Right atrium auricular region (tissue), 2 donors: ENCODE measurements around the gene MYH16. TPM values are rescaled to one million over a fixed set of nuclear protein-coding genes. Genes with fewer than 3 reads are reported as not detected.

Source experiments
- DNase-seq: peaks from one replicate; pipeline ENCODE4 v3.0.0-alpha.2; 2019; ENCODE audit warnings: low spot score
- H3K27ac ChIP-seq, 2 donors: fragments of 200-600 bp; sonication (generic); 1 replicate in 1 of 2; 2 replicates in 1 of 2; pipeline ENCODE4 v1.5.1; 2016 to 2019
- H3K27me3 ChIP-seq, 2 donors: fragments of 200-600 bp; sonication (generic); one replicate each; pipeline versions ENCODE4 v1.5.1 to v1.6.0; 2017 to 2019
- H3K36me3 ChIP-seq: fragments of 200-600 bp; sonication (generic); one replicate; pipeline ENCODE4 v1.5.1; 2016
- H3K4me1 ChIP-seq, 2 donors: fragments of 200-600 bp; sonication (generic); one replicate each; pipeline versions ENCODE4 v1.5.1 to v1.6.0; 2017 to 2019
- H3K4me3 ChIP-seq, 2 donors: fragments of 200-600 bp; sonication (generic); 1 replicate in 1 of 2; 2 replicates in 1 of 2; pipeline ENCODE4 v1.5.1; 2017 to 2019; ENCODE audit warnings: mild to moderate bottlenecking in 1 of 2, moderate library complexity in 1 of 2
- H3K9me3 ChIP-seq, 2 donors: fragments of 200-600 bp; sonication (generic); one replicate each; pipeline ENCODE4 v1.5.1; 2019
- CTCF ChIP-seq, 2 donors: fragments of 200-600 bp; sonication (generic); IDR thresholded peaks; one replicate each; pipeline ENCODE4 v1.5.1; 2019; ENCODE audit warnings: antibody characterized with exemption in 2 of 2
- total RNA-seq, 2 donors: library from RNA; depleted of rRNA; stranded (reverse); fragments of >200 nt; gene quantifications; one replicate each; pipeline ENCODE4 v1.1.0, GENCODE V29; 2016

Gene MYH16
- total RNA-seq, 2 donors from 2014 or later = not detected

DNA sequence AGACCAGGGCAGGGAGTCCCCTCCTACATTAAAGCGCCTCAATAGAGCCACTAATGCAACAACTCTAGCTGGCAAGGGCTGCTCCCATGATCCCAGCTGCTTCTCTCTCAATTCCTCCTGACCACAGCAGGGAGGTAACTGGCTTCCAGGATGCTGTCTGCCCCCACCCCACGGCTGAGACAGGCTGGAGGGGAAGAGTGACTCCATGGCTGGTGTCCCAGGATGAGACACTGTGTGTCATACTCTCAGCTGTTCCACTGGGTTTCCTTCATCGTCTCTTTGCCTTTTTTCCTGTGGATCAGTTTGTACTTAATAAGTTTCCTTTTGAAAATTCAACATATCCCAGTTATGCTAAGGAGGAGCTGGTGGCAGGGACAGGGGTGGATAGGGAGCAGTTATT lies 27.7 kb upstream of the MYH16 start:
- H3K4me3 ChIP-seq = no peak overlapping the region
- H3K4me1 ChIP-seq = no peaks in the 10 kb centered on the region
- no peak for TF ChIP-seq CTCF (IDR thresholded peaks at IDR 0.05)
- no peak overlapping the region for H3K27ac ChIP-seq
- no peaks in the 10 kb centered on the region for H3K36me3 ChIP-seq
- H3K27me3 ChIP-seq = no peaks in the 10 kb centered on the region
- DNase-seq = no peak
- H3K9me3 ChIP-seq = no peaks in the 10 kb centered on the region

DNA sequence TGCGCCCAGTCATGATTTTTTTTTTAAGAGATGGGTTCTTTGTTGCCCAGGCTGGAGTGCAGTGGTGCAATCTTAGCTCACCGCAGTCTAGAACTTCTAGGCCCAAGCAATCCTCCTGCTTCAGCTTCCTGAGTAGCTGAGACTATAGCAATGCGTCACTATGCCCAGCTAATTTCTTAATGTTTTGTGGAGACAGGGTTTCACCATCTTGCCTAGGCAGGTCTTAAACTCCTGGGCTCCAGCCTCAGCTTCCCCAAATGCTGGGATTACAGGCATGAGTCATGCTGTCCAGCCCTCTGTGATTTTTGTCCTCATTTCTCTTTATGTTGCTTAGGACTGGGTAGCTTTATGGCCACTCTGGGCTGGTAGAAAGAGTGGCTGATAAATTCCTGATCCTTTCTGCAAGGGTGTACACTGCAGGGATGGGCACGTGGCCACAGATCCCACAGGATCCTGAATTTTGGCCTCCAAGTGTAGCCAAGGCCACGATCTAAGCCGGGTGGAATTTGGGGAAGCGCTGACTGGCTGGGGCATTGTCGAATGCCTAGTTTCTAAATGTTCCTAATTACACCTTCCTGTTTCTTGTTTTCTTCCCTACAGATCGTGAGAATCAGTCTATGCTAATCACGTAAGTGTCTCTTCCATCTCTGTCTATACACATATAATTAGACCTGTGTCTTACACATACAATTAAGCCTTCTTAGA lies 24.1 kb upstream of the MYH16 start:
- DNase-seq = no peak
- TF ChIP-seq CTCF (IDR thresholded peaks at IDR 0.05) = no peak
- no peak overlapping the region for H3K4me3 ChIP-seq
- H3K4me1 ChIP-seq = no peaks in the 10 kb centered on the region
- no peaks in the 10 kb centered on the region for H3K36me3 ChIP-seq
- no peaks in the 10 kb centered on the region for H3K27me3 ChIP-seq
- H3K27ac ChIP-seq = no peak overlapping the region
- no peaks in the 10 kb centered on the region for H3K9me3 ChIP-seq

DNA sequence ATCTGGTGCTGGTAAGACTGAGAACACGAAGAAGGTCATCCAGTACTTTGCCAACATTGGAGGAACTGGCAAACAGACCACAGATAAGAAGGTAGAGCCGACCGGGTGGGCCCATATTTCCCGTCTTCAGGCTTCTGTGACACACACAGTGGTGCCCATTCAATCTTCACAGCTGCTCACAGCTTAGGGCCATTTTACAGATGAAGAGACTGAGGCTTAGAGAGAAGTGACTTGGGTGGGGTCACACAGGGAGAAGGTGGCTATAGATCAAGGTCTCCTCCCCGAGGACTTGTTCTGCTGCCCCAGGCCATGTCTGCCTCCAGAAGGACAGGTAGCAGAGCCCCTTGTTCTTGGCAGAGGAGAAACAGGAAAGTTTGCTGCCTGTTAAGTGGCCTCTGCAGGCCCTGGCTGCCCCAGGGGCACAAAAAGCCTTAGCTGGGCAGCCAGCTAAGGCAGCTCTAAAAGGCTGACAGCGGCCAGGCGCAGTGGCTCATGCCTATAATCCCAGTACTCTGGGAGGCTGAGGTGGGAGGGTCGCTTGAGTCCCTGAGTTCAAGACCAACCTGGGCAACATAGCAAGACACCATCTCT lies 22.6 kb upstream of the MYH16 start:
- Histone ChIP-seq H3K4me1 (no peaks in the 10 kb centered on the region), H3K27me3 (no peaks in the 10 kb centered on the region), H3K9me3 (no peaks in the 10 kb centered on the region), H3K36me3 (no peaks in the 10 kb centered on the region), H3K27ac (no peak overlapping the region), H3K4me3 (no peak overlapping the region)
- DNase-seq = no peak
- TF ChIP-seq CTCF (IDR thresholded peaks at IDR 0.05) = no peak

- Histone ChIP-seq H3K4me3 (no peak overlapping the region), H3K27ac (no peak overlapping the region), H3K9me3 (no peaks in the 10 kb centered on the region), H3K36me3 (no peaks in the 10 kb centered on the region), H3K4me1 (no peaks in the 10 kb centered on the region), H3K27me3 (no peaks in the 10 kb centered on the region)
- TF ChIP-seq CTCF (IDR thresholded peaks at IDR 0.05) = no peak
- DNase-seq = no peak
Observed at GRCh38 chr7:99252166-99252895, 20.3 kb upstream of the MYH16 start.

DNA sequence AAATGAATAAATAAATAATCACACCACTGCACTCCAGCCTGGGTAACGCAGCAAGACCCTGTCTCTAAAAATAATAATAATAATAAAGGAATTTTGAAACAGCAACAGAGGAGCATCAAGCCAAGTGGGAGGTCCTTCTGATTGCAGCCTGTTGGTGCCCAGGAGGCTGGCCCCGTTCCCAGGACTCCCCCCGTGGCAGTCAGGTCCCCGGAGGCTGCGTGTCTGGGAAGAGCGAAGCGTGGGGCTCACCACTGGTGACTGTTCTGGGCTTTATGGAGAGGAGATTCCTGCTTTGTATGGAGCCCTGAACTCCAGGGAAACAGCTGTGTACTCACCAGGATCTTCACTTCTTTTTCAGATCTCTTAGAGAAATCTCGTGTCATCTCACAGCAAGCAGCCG lies 19.3 kb upstream of the MYH16 start:
- DNase-seq = no peak
- no peaks in the 10 kb centered on the region for H3K4me1 ChIP-seq

More for the DNA sequence above, 19.3 kb upstream of the MYH16 start:
- TF ChIP-seq CTCF (IDR thresholded peaks at IDR 0.05) = no peak
- H3K9me3 ChIP-seq = no peaks in the 10 kb centered on the region
- H3K4me3 ChIP-seq = no peak overlapping the region
- H3K27me3 ChIP-seq = no peaks in the 10 kb centered on the region
- H3K36me3 ChIP-seq = no peaks in the 10 kb centered on the region
- H3K27ac ChIP-seq = no peak overlapping the region
